Breast epithelium (tissue), 3 donors: Measurements from ENCODE around the gene IL31.

Experiments used
- CTCF ChIP-seq, 3 donors: fragments of 450-650 bp; IDR thresholded peaks; one replicate each; pipeline ENCODE4 v1.5.1; 2016 to 2017; ENCODE audit warnings: antibody characterized with exemption in 3 of 3, mild to moderate bottlenecking in 3 of 3, moderate library complexity in 3 of 3
- POLR2A ChIP-seq: fragments of 450-650 bp; IDR thresholded peaks from one replicate; pipeline ENCODE4 v1.6.1; 2016; ENCODE audit warnings: antibody characterized with exemption, mild to moderate bottlenecking, moderate library complexity
- POLR2AphosphoS5 ChIP-seq, 3 donors: sonication (generic); formaldehyde crosslinking; IDR thresholded peaks; one replicate each; pipeline ENCODE4 v1.6.1; 2017; ENCODE audit warnings: antibody characterized with exemption in 3 of 3

- TF ChIP-seq POLR2A (no peak), CTCF (IDR thresholded peaks at IDR 0.05) (no peak), POLR2AphosphoS5 (IDR thresholded peaks at IDR 0.05) (no peak)
Measured at GRCh38 chr12:122185494-122186082, 11.6 kb upstream of the IL31 start.
